RWPE2 (cell line): ENCODE data around the gene SPATA16.

Source experiments
- ATAC-seq: fragments of 200-7000 bp; cut with Tn5 transposase; 3 replicates; pipeline ENCODE4 v1.9.1; 2021; ENCODE audit warnings: low read depth
- DNase-seq: peaks from one replicate; pipeline ENCODE4 v3.0.0-alpha.2; 2020; ENCODE audit warnings: low spot score
- H3K27ac ChIP-seq: fragments of 450-650 bp; 2 replicates; pipeline ENCODE4 v1.5.1; 2017; ENCODE audit warnings: mild to moderate bottlenecking; ENCODE audit not compliant: poor library complexity, severe bottlenecking
- H3K27me3 ChIP-seq: fragments of 250-450 bp; sonication (Bioruptor Pico); 2 replicates; pipeline ENCODE4 v1.5.1; 2021; ENCODE audit warnings: mild to moderate bottlenecking, moderate library complexity; ENCODE audit not compliant: insufficient read depth, poor library complexity, severe bottlenecking
- H3K36me3 ChIP-seq: fragments of 250-450 bp; sonication (Bioruptor Pico); 2 replicates; pipeline ENCODE4 v1.5.1; 2020; ENCODE audit warnings: low read depth, mild to moderate bottlenecking, moderate library complexity
- H3K4me1 ChIP-seq: fragments of 250-450 bp; sonication (Bioruptor Pico); 2 replicates; pipeline ENCODE4 v1.5.1; 2021; ENCODE audit warnings: mild to moderate bottlenecking, moderate library complexity; ENCODE audit not compliant: insufficient read depth, poor library complexity, severe bottlenecking
- H3K4me3 ChIP-seq: fragments of 250-450 bp; sonication (Bioruptor Pico); 2 replicates; pipeline ENCODE4 v1.5.1; 2021; ENCODE audit warnings: mild to moderate bottlenecking, moderate library complexity; ENCODE audit not compliant: severe bottlenecking
- H3K9me3 ChIP-seq: fragments of 250-450 bp; sonication (Bioruptor Pico); 2 replicates; pipeline ENCODE4 v1.5.1; 2021; ENCODE audit warnings: mild to moderate bottlenecking, moderate library complexity; ENCODE audit not compliant: severe bottlenecking
- CTCF ChIP-seq: fragments of 450-650 bp; IDR thresholded peaks from one replicate; pipeline ENCODE4 v1.5.1; 2017; ENCODE audit warnings: mild to moderate bottlenecking, moderate library complexity; ENCODE audit not compliant: poor library complexity, severe bottlenecking

SPATA16 gene

GRCh38 chr3:172951511-172951910 is 189.5 kb downstream of the SPATA16 start:
- Histone ChIP-seq H3K27ac (no peak overlapping the region), H3K36me3 (no peaks in the 10 kb centered on the region), H3K4me3 (no peak overlapping the region), H3K27me3 (peaks cover 10% of the 10 kb centered on the region), H3K9me3 (no peaks in the 10 kb centered on the region), H3K4me1 (no peaks in the 10 kb centered on the region)
- ATAC-seq (no peak), DNase-seq (no peak)
- TF ChIP-seq CTCF = no peak

DNA sequence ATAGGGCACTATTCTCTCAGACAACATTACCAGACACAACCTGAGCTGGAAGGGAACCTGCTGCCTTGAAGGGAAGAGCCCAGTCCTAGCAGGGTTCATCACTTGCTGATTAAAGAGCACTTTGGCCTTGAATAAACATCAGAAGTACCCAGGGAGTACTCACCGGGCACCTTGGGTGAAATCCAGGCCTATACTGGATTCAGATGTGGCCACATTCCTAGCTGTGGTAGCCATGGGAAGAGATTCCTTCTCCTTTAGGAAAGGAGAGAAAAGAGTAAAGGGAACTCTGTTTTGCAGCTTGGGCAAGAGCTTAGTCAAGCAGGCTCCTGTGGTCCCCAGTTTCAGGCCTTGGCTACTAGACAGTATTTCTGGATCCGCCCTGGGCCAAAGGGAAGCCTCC is 195.0 kb downstream of the SPATA16 start:
- TF ChIP-seq CTCF = no peak
- no peak overlapping the region for H3K27ac ChIP-seq
- DNase-seq = no peak
- no peak for ATAC-seq
- H3K27me3 ChIP-seq = no peaks in the 10 kb centered on the region
- no peaks in the 10 kb centered on the region for H3K9me3 ChIP-seq
- no peak overlapping the region for H3K4me3 ChIP-seq
- H3K36me3 ChIP-seq = no peaks in the 10 kb centered on the region
- H3K4me1 ChIP-seq = no peaks in the 10 kb centered on the region

DNA sequence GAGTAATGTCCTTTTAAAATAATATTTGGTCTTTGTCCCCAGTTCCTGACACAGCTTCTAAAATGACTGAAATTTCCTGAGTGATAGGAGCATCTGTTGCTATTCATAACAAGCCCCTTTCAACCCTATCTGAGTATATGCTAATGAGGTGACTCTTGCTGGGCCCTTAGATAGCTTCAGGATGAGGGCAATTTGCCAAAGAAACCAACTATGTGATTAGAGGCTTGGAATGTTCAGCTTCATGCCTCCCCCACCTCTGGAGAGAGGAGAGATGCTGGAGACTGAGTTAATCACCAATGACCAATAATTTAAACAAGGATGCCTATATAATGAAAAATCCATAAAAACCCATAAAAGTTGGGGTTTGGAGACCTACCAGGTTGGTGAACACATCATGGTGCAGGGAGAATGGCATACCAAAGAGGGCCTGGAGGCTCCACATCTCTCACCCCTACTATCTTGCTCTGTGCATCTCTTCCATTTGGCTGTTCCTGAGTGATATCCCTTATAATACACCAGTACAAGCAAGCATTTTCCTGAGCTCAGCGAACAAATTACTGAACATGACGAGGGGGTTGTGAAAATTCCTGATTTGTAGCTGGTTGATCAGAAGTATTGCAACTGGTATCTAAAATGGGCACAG is 201.3 kb downstream of the SPATA16 start:
- no peak overlapping the region for H3K4me3 ChIP-seq
- no peak overlapping the region for H3K27ac ChIP-seq
- no peaks in the 10 kb centered on the region for H3K9me3 ChIP-seq
- no peaks in the 10 kb centered on the region for H3K36me3 ChIP-seq
- ATAC-seq (no peak), DNase-seq (no peak)
- TF ChIP-seq CTCF = no peak
- H3K27me3 ChIP-seq = no peaks in the 10 kb centered on the region
- H3K4me1 ChIP-seq = no peaks in the 10 kb centered on the region

- Histone ChIP-seq H3K4me3 (no peak overlapping the region), H3K27me3 (no peaks in the 10 kb centered on the region), H3K4me1 (no peaks in the 10 kb centered on the region), H3K27ac (no peak overlapping the region), H3K9me3 (no peaks in the 10 kb centered on the region), H3K36me3 (no peaks in the 10 kb centered on the region)
- no peak for ATAC-seq
- no peak for DNase-seq
- TF ChIP-seq CTCF = no peak
These were observed 202.2 kb downstream of the SPATA16 start for GRCh38 chr3:172938788-172939187.

DNA sequence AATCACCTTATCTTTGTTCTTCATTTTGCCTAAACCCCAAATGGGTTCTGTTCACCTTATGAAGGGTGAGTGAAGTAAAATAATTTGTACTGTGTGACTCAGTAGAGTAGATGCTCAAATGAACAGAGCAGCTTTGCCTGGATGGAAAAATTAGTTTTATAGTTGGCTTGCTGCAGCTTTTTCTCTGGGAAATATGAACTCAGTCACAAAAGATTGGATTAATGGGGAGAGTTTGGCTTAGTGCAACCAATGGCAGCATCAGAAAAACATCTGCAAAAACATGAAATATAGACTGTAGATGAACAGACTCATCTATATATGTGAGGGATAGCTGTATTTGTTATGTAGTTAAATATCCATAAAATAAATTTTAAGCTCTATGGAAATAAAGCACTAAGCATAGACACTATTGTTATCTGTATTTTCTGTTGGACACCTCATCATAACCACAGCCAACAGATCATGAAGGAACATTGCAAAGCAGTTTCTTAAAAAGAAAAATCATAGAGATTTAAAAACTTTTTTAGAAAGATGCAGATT is 209.2 kb downstream of the SPATA16 start:
- ATAC-seq (no peak), DNase-seq (no peak)
- no peaks in the 10 kb centered on the region for H3K36me3 ChIP-seq
- H3K9me3 ChIP-seq = no peaks in the 10 kb centered on the region
- H3K4me1 ChIP-seq = no peaks in the 10 kb centered on the region
- H3K27me3 ChIP-seq = peaks cover 2% of the 10 kb centered on the region
- TF ChIP-seq CTCF = no peak
- no peak overlapping the region for H3K27ac ChIP-seq
- no peak overlapping the region for H3K4me3 ChIP-seq
